Activated CD4-positive, alpha-beta T cell treated with anti-CD3 and anti-CD28 coated beads, Interleukin-2, amount 50 U/mL, for 48 hours (primary cell): ENCODE measurements around the gene USB1.

Experiments used
- DNase-seq, 2 experiments: peaks; one replicate each; pipeline ENCODE4 v3.0.0-alpha.2; 2020

Gene USB1

GRCh38 chr16:58035356-58036170 is 34.4 kb downstream of the USB1 start:
- DNase-seq: no peak

GRCh38 chr16:58036943-58037342 is 35.7 kb downstream of the USB1 start:
- DNase-seq: no peak

GRCh38 chr16:58037365-58038057 is 36.3 kb downstream of the USB1 start:
- DNase-seq: no peak

- DNase-seq: no peak
Observed at GRCh38 chr16:58038219-58038641, 37.0 kb downstream of the USB1 start.

GRCh38 chr16:58039829-58040495 is 38.8 kb downstream of the USB1 start:
- no peak for DNase-seq

GRCh38 chr16:58040496-58040846 is 39.3 kb downstream of the USB1 start:
- DNase-seq: no peak

- no peak for DNase-seq
Observed at GRCh38 chr16:58040945-58041627, 39.9 kb downstream of the USB1 start.

- no peak for DNase-seq
Observed at GRCh38 chr16:58041628-58041955, 40.4 kb downstream of the USB1 start.

GRCh38 chr16:58042001-58042885 is 41.0 kb downstream of the USB1 start:
- DNase-seq: no peak

- no peak for DNase-seq
Observed at GRCh38 chr16:58042886-58043515, 41.8 kb downstream of the USB1 start.

GRCh38 chr16:58043571-58044155 is 42.5 kb downstream of the USB1 start:
- DNase-seq: no peak

- DNase-seq: no peak
Observed at GRCh38 chr16:58044266-58045019, 43.2 kb downstream of the USB1 start.

GRCh38 chr16:58045096-58045495 is 43.9 kb downstream of the USB1 start:
- DNase-seq: no peak

- no peak for DNase-seq
Observed at GRCh38 chr16:58046054-58046881, 45.1 kb downstream of the USB1 start.

- no peak for DNase-seq
Observed at GRCh38 chr16:58046936-58047335, 45.7 kb downstream of the USB1 start.

GRCh38 chr16:58047557-58048348 is 46.5 kb downstream of the USB1 start:
- no peak for DNase-seq

- DNase-seq: no peak
Observed at GRCh38 chr16:58048494-58049231, 47.5 kb downstream of the USB1 start.
